ENCODE results near the gene FYCO1.
"Not testable (repeated sequence)": the region's sequence is repeated elsewhere in the genome, so short reads cannot be mapped to it uniquely, and the experiment has no call there.

The FYCO1 gene

DNA sequence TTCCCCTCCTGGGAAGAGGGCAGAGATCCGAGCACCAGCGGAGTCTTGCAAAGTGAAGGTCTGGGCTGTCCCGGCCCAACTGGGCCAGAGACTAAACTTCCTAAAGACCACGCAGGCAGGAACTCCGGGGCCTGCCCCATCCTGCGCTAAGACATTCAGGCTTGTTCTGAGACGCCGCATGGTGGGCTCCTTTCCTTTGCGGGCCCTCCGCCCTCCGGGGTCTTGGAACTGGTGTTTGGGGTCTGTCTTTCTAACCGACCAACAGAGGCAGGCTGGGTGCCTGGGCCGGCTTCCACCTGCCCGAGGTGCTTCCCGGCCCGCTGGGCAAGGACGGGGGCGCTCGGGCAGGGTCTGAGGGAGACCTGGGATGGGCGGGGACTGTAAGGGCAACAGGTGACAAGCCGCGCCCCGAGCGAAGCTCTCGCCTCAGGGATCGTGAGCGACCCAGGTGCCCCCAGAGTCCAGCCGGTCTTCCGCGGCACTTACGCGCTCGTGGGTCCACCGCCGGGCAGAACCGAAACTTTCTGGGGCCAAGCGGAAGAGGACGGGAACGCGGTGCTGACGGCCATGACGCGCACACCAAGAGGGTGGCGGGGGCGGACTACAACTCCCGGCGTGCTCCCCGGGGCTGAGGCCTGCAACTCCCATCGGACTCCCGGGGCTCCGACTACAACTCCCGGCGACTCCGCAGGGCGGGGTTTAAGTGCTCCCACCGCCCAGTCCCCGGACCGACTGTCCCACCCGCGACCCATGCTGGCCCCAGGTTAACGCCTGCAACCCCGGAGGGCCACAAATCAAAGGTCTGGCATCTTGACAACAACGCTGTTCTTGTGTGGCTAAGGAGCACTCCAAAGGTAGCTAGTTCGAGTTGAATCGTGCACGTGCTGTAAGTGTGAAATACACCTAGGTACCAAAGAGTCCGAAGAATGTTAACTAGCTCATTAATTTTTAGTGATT is at the start of gene FYCO1:
Gene FYCO1, minus strand, starts transcription at position 589 of the 957 bp plus-strand sequence. CDS start 10,914 bp downstream, outside the sequence.
- peak; percentile 49 for DNase-seq

DNA sequence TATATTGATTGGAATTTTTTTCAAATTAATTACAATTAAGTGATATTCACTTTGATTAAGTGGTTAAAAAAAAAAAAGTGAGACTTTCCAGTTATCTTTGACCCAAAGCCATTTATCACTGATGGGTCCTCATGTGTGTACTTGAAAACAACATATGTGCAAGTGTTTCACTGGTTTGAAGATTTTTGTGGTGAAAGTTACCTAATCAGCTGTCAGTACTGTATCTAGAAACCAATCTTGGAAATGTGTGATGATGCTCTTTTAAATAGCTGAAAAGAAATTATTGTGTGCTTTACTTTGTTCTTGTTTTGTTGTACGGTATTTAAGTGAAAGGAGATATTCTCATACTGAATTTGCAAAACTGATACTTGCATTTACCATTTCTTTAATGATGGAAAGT is 43.3 kb upstream of the FYCO1 start:
- no peak for DNase-seq

DNA sequence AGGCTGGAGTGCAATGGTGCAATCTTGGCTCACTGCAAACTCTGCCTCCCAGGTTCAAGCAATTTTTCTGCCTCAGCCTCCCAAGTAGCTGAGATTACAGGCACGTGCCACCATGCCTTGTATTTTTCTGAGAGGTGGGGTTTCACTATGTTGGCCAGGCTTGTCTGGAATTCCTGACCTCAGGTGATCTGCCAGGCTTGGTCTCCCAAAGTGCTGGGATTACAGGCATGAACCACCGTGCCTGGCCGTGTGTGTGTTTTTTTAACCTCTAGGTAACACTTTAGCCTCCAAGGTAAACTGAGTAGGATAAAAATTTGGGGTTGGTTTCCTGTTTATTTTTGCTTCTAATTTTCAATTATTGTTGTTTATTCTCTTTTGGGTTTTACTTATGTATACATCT is 42.4 kb upstream of the FYCO1 start:
- not testable (repeated sequence) for DNase-seq

DNA sequence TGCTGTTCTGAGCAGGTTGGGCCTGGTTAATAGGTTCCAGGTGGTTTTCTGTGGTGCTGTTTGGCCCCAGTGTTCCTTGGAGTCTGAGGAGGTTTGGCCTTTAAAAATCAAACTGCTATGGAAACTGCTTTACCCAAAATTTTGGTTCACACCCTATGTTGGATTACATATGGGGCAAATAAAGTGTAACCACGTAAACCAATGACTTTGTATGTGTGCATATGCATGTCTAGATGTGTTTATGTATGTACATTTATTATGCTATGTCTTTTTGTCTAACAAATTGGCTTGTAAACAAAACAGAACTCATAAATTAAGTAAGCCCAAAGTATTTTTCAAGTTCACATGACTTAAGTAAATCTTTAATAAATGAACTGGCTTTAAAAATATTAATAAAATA is 40.6 kb upstream of the FYCO1 start:
- DNase-seq: no peak

DNA sequence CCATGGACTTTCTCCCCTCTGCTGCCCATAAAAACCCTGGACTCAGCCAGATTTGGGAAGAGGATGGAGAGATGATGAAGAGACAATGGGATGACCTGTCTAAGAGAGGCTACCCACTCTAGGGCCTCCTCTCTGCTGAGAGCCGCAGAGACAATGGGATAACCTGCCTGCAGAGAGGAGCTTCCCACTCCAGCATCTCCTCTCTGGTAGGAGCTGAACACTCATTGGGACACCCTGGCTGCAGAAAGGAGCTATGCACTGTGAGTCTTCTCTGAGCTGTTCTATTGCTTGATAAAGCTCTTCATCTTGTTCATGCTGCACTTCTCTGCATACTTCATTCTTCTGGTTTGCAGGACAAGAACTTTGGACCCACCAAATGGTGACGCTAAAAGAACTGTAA is 36.1 kb upstream of the FYCO1 start:
- no peak for DNase-seq

DNA sequence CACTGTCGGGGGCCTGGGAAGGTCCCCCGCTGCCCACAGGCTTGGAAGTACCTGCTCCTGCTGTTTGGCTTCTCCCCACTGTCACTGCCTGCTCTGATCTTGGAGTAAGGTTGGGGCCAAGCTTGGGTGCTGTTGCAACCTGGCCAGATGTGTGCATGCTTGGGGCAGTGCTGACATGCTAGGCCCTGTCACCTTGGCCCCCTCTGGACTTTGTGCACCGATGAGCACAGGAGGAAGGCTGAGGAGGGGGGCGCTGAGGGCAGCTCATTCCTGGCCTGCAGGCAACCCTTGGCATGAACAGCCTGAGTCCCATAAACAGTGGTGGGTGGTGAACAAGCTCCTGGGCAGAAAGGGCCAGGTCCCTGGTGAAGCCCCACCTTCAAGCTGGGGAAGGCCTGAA is 35.6 kb upstream of the FYCO1 start:
- DNase-seq: no peak

DNA sequence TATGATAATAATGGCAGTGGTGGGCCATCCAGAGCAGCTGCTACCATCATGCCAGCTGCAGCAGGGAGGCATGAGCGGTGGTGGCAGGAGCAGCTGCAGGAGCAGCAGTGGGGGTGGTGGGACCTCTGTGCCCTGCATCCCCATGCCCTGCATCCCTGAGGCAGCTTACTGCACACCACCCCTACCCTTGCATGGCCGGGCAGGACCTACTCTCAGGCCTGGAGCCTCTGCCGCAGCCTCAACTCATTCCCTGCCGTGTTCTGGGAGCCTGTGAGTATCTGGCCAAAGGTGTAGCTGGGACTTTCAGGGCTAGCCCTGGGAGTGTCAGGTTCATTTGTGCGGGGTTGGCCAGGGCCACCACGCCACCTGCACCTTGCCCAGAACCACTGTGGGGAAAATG is 35.0 kb upstream of the FYCO1 start:
- no peak for DNase-seq

DNA sequence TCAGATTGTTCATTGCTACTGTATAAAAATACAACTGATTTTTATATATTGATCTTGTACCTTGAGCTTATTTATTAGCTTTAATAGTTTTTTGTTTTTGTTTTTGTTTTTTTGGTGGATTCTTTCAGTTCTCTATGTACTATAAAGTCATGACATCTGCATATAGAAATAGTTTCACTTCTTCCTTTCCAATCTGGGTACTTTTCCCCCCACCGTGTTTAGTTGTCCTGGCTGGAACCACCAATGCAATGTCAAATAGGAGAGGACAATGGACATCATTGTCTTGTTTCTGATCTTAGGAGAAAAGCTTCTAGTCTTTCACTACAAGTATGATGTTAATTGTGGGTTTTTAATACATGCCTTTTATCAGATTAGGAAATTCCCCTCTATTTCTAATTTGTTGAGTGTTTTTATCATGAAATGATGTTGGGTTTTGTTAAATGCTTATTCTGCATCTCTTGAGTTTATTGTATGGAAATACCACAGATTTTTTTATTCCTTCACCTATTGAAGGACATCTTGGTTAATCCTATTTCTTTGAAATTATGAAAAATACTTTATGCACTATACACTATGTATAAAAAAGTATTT is 34.4 kb upstream of the FYCO1 start:
- no peak for DNase-seq

DNA sequence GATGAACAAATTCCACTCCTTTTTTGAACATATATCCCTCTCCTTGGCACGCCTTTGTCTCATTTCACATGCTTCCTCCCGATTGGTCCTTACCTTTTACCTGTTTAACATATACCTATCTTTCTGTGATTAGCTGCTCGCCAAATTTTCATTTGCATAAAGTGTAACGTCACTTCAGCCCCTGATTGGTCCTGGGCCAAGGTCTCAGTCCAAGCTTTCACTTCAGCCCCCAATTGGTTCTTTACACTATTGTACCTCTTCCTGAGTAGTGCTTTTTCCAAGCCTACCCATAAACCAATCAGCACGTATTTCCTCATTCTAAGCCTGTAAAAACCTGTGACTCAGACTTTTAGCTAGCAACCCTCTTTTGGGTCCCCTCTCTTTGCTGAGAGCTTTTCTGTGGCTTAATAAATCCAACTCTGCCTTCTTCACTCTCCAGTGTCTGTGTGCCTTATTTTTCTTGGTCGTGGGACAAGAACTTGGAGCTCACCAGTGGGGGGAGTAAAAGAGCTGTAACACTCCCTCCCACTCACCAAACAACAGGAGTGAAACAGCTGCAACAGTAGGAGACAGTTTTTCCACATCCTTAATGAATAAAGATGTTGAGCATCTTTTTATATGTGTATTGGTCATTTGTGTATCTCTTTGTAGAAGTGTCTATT is 32.2 kb upstream of the FYCO1 start:
- no peak for DNase-seq

DNA sequence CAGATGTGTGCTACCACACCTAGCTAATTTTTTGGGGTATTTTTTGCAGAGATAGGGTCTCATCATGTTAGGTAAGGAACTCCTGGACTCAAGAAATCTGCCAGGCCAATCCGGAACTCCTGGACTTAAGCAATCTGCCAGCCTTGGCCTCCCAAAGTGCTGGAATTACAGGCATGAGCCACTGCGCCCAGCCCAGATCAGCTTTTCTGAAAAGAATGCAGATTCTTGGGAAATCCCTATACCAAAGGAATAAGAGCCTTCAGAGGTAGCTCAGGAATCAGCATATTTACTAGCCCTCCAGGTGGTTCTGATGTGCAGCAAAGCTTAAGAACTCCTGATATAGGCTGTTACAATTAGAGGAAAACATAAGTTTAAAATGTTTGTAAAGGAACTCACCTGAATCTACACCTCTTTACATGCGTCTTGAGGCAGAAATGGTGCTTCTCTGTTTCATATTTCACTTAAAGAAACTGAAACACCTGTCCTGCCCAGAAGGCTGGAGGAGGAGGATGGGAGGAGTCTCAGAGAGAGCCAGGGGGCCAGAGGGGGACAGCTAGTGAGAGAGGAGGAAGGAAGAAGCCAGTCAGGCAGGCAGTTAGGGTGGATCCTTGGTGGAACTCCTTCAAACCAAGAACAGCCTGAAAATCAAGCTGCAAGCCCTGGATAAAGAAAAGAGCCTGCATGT is 31.5 kb upstream of the FYCO1 start, which contains the start of gene XCR1:
Gene XCR1, minus strand, starts transcription at position 463 of the 685 bp plus-strand sequence. CDS start 5,536 bp downstream, outside the sequence.
- DNase-seq: no peak

DNA sequence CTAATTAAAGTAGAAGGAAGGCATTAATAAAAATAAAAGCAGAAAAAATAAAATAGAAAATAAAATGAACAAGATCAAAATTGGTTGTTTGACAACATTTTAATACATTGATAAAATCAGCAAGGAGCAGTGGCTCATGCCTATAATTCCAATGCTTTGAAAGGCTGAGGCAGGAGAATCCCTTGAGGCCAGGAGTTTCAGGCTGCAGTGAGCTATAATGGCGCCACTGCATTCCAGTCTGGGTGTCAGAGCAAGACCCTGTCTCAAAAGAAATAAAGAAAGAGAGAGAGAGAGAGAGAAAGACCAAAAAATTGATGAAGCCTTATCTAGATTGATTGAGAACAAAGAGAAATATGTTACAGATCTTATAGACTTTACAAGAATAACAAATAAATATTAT is 29.5 kb upstream of the FYCO1 start:
- no peak for DNase-seq

DNA sequence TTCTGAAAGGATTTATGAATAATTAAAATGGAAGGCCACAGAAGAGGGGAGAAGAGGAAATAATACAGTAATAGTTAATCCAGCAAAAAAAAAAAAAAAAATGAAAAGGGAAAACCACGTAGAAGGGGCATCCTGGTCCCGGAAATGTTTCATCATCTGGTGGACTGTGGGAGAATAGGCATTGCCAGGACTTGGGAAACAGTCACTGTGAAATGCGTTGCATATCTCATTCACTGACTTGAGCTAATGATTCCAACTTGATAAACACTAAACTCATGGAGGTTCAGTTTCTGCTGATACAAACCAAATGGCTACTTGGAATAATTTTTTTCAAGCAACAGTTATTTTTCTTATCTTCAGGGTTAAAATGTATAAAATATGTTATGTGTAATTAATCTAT is 28.5 kb upstream of the FYCO1 start:
- no peak for DNase-seq

DNA sequence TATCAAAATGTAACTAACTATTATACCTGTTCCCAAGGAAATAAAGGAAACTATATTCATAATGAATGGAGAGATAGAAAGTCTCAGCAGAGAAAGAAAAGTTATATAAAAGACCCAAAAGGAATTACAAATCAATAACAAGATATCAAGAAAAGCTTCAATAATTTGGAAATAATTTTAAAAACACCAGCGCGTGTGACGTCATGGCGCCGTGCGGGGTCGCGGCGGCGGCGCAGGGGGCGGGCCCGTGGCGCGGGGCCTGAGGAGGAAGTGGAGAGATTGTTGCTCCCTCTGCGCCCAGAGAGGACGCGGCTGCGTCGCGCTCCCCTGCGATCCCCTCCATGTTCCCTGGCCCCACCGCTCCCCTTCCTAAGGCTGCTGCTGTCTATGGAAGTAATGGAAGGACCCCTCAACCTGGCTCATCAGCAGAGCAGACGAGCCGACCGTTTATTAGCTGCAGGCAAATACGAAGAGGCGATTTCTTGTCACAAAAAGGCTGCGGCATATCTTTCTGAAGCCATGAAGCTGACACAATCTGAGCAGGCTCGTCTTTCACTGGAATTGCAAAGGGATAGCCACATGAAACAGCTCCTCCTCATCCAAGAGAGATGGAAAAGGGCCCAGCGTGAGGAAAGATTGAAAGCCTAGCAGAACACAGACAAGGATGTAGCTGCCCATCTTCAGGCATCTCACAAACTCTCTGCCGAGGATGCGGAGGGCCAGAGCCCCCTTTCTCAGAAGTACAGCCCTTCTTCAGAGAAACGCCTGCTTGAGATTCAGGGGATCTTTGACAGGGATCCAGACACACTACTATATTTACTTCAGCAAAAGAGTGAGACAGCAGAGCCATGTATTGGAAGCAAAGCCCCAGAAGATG is 27.5 kb upstream of the FYCO1 start:
- DNase-seq: no peak

DNA sequence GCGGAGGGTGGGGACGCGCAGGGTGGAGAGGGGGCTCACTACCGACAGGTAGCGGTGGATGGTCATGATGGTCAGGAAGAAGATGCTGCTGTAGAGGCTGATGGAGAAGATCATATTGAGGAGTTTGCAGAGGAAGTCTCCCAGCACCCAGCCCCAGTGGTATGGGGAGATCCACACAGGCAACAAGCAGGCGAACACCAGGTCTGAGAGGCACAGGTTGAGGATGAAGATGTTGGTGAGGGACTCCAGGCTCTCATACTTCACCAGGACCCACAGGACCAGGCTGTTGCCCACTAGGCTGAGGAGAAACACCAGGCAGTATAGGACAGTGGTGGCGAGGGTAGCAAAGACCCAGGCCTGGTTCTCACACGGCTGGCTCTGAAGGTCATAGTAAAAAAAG is 25.9 kb upstream of the FYCO1 start:
- no peak for DNase-seq

DNA sequence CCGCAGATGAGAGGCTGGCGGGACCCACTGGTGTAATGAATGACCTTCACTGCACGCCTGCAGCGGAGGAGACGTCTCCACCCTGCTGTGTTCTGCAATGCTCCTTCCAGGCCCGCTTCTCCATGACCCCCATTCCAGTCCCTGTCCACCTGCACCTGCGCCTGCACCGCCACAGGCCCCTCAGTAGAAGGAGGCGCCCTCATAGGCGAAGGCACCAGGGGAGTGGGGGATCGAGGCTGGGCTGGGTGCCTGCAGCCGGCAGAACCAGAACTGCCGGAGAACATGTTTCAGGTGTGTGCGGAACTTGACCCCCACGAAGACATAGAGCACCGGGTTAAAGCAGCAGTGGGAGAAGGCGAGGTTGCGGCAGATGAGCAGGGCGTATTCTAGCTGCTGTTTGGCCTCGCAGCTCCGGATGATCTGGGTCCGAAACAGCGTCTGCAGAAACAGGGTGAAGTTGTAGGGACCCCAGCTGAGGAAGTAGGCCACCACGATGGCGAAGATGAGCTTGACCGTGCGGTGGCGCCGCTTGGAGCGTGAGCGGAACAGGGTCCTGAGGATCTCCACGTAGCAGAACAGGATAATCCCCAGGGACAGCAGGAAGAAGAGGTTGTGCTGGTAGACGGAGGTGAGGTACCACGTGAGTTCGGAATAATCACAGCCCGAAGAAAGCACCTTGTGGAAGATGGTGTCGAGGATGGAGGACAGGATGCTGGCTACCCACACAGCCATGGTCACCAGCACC is 25.3 kb upstream of the FYCO1 start:
- DNase-seq: no peak

DNA sequence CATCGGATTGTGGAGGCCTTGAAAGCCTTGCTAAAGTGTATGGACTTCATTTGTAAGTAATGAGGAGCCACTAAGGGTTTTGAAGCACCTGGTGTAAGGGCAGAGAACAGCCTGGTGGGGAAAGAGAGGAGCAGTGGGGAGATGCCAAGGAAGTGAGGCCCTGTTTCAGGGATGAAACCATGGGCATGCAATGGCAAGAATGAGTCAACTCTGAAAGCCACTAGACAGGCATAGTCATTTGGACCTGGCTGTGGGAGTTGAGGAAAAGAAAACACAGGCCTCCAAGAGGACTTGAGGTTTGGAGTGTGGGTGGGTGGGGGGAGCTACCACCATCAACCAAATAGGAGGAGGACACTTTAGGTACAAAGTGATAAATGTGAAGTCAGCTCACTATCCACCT is 24.1 kb upstream of the FYCO1 start:
- DNase-seq: no peak

DNA sequence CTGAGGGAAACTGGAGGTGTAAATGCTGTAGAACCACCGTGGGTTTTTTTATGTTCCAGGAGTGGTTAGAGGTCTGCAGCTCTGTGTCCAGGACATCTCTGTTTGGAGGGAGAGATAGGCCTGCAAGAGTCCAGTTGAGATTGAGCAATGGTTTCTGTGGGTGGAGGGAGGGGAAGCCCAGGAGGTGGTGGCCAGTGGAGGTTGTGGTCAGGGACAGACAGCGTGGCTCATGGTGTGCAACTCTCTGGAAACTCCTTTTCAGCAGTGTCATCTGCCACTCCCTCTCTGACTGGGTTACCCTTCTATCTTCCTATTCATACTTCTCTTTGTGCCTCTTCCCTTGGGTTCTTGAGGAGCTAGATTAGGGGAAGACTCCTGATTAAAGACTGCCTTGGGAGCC is 22.1 kb upstream of the FYCO1 start:
- DNase-seq: no peak

DNA sequence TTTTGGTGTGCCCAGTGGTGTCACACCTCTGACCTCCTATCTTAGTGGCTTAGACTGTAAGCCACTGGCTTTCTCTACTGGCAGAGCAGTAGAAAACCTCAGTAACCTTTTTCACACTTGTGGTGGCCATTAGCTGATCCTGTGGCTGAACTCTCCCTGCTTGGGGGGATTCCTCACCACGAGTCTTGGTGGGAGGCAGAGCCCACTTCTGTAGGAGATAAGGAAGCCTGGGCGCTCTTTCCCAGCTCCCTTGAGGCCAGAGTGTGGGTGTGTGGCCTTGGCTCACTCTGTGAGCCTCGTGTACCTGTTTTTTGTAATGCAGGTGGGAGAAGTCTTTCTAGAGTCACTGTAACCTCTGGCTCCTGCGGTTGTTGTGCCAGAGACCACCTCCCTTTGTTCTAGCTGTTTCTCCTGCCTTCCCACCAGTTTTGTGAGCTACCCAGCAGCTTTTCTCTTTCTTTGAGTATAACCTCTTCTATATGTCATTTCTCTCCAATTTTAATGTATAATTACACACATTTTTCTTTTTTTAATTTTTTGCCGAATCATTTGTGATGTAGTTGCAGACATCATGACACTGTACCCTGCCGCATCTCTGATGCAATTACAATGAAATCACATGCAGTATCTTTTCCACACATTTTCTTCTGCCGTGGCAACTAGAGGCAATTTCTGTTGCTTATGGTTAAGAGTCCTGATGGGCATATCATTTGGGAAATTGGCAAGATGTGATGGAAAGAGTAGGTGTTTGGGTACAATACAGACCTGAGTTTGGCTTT is 17.9 kb upstream of the FYCO1 start:
- no peak for DNase-seq

DNA sequence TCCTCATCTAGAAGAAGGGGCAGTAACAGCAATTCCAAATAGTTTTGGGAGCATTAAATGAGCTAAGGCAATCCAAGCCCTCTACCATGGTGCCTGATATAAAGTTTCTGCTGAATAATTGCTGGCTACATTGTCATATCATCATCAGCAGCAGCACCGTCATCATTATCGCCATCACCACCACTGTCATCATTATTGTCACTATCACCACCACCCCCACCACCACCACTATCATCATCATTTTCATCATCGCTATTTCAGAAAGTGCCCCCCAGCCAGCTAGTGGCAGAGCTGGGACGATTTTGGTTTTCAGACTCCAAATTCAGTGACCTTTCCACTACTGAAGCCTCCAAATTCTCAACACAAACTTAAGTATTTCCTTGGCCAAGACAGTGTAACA is 16.6 kb upstream of the FYCO1 start:
- DNase-seq: no peak

DNA sequence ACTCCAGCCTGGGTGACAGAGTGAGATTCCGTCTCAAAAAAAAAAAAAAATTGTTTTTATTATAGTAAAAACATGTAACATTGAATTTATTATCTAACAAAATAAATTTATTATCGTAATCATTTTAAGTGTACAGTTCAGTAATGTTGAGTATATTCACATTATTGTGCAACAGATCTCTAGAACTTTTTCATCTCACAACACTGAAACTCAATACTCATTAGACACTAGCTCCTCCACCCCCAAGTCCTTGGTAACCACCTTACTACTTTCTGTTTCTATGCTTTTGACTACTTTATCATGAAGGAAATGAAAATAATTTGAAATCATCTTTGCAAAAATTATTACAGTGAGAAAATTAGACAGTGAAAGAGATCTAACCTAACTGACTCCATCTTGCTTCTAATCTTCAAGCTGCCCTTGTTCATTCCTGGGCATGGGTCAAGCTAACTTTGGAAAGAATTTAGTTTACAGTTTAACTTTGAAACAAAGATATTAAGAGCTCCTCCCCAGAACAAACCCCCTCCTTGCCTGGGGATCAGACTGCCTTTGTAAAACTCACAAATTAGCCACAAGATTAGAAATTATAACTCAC is 15.0 kb upstream of the FYCO1 start:
- no peak for DNase-seq

Data from NCI-H1105 (cell line).